ENCODE data around the gene ZNF346.
"Not testable (repeated sequence)": the region's sequence is repeated elsewhere in the genome, so short reads cannot be mapped to it uniquely, and the experiment has no call there.

ZNF346 gene

DNA sequence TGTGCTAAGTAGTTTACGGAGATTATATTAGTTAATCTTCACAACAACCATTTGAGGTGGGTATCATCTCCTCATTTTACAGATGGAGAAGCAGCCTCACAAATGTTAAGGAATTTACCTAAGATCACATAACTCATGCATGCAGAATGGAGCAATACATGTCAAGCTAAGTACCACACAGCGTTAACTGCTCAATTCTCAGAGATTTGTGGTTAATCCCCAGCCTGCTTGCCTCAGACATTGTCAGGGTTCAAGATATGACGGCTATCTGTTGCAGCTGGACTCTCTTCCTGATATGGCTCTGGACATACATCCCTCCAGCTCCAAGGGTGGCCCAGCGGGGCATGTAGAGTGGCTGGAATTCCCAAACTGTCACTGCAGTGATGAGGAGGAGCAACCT, 7.3 kb upstream of the ZNF346 start:
- no peak for DNase-seq

GRCh38 chr5:177018341-177018740, 4.2 kb upstream of the ZNF346 start:
- DNase-seq, result no peak

DNA sequence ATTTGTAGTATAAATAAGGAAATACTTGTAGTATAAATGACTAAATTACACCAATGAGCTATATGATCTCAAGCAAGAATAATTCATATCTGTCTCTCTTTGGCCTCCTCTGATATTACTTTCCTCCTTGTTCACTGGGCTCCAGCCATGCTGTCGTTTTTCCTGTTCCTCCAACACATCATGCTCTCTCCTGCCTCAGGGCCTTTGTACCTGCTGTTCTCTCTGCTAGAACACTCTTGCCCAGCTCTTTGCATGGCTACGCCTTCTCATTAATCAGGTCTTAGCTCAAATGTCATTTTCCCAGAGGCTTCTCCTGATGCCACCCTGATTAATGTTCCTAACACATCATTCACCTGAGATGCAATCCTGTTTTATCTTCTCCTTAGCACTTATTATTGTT, 2.5 kb upstream of the ZNF346 start:
- no peak for DNase-seq

GRCh38 chr5:177023303-177023664, 788 bp downstream of the ZNF346 start:
- DNase-seq, result peak; percentile 26

- DNase-seq, result no peak
Measured at GRCh38 chr5:177024559-177024958, 2.1 kb downstream of the ZNF346 start.

- no peak for DNase-seq
Measured at GRCh38 chr5:177025101-177025601, 2.7 kb downstream of the ZNF346 start.

DNA sequence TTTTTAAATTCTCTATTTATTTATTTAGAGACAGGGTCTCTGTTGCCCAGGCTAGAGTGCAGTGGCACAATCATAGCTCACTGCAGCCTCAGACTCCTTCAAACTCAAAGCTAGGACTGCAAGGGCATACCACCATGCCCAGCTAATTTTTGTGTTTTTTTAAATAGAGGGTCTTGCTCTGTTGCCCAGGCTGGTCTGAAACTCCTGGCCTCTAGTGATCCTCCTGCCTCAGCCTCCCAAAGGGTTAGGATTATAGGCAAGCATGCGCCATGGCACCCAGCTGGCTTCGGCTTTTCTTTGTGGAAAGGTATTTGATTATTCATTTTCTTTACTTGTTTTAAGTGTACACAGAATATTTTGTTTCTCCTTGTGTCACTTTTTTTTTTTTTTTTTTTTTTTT, 5.2 kb downstream of the ZNF346 start:
- no peak for DNase-seq

GRCh38 chr5:177029498-177029897, 7.0 kb downstream of the ZNF346 start:
- no peak for DNase-seq

DNA sequence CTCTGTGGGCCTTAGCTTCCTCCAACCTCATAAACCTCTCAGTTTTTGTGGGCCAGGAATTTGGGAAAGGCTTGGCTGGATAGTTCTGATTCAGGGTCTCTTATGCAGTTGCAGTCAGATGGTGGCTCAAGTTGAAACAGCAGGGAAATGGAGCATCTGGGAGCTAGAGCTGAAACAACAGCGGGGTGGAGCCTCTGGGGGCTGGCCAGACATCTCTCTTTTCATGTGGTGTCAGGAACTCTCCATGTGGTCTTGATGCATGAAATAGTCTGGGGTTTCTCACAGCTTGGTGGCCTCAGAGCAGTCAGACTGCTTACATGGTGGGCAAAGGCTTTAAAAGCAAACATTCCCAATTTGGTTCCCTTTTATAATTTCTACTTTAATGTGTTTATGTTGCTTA, 13.5 kb downstream of the ZNF346 start:
- DNase-seq, result peak; percentile 61

GRCh38 chr5:177036443-177036842, 13.9 kb downstream of the ZNF346 start:
- DNase-seq, result no peak

DNA sequence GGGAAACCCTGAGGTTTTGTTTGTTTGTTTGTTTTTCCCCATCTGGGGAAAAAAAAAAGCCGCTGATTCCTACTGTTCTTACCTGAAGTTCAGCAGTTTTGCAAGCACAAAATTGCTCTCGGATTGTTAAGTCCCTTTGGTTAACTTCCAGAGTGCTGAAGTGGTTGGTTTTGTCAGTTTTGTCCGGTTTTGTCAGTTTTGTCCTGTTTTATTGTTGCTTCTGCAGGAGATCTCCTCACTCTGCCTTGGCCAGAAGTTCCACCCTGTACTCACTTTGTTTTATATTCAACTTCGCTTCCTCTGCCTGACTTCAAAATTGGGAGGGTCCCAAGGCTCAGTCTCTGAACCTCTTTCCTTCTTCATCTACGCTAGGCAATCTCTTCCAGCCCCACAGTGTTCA, 14.4 kb downstream of the ZNF346 start:
- DNase-seq, result no peak

GRCh38 chr5:177040814-177041420, 18.4 kb downstream of the ZNF346 start:
- DNase-seq, result no peak

- no peak for DNase-seq
Measured at GRCh38 chr5:177041936-177042335, 19.4 kb downstream of the ZNF346 start.

- DNase-seq, result no peak
Measured at GRCh38 chr5:177043114-177043513, 20.6 kb downstream of the ZNF346 start.

DNA sequence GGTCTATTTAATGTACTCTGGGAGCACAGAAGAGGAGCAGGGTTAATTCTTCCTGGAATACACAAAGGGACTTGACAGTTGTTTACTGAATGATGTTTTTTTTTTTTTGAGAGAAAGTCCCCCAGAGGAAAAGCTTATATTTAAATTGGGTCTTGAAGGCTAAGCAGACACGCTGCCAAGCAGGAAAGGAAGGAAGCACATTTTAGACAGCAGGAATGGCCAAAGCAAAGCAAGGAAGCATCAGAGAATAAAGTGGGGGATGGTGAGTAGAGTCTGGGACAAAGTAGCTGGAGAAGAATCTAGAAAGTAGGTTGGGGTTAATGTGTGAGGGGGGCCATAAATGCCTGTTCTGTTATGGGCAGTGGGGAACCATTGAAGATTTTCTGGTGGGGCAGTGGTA, 21.5 kb downstream of the ZNF346 start:
- no peak for DNase-seq

DNA sequence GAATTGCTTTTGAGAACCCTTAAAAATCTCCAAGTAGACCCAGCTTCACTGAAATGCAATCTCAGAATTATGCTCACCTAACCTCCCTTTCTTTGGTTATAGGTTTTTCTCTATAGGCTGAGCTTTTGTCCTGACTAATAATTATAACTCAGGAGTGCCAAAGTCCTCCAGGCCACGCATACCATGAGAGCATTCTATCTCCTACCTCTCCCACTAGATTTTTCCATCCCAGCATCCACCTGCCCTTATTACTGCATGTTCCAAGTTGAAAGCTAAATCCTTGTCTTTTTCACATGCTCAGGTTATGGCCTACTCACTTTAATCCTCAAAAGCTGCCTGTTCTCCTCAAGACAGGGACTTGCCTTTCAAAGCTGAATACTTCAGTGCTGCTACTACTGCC, 22.1 kb downstream of the ZNF346 start:
- DNase-seq, result no peak

- DNase-seq, result no peak
Measured at GRCh38 chr5:177045631-177046030, 23.1 kb downstream of the ZNF346 start.

DNA sequence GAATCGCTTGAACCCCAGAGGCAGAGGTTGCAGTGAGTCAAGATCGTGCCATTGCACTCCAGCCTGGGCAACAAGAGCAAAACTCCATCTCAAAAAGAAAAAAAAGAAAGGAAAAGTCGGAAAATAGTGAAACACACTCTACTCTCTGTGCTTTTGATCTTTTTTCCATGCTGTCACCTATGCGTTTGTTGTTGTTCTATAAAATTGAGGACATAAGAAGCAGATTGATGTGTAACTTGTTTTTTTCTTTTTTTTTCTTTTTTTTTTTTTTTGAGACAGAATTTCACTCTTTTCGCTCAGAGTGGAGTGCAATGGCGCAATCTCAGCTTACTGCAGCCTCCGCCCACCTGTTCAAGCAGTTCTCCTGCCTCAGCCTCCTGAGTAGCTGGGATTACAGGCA, 26.0 kb downstream of the ZNF346 start:
- not testable (repeated sequence) for DNase-seq

DNA sequence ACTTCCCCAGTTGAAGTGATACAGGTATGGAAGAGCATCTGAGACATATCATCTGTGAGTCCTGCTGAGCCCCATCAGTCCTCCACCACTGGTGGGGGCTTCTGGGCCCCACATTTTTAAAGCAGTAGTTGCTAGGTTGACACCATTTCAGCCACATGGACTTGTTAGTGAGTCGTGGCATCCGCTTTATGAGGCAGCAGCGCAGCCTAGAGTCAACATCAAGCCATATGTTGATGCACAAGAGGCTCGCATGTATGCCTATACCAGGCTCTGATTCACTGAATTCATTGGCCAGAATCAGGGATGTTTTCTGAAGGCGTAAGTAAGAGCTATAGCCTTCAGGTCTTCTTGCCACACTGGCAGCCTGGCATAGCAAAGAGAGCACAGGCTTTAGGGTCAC, 26.8 kb downstream of the ZNF346 start:
- no peak for DNase-seq

- no peak for DNase-seq
Measured at GRCh38 chr5:177064500-177065277, 42.2 kb downstream of the ZNF346 start.

DNA sequence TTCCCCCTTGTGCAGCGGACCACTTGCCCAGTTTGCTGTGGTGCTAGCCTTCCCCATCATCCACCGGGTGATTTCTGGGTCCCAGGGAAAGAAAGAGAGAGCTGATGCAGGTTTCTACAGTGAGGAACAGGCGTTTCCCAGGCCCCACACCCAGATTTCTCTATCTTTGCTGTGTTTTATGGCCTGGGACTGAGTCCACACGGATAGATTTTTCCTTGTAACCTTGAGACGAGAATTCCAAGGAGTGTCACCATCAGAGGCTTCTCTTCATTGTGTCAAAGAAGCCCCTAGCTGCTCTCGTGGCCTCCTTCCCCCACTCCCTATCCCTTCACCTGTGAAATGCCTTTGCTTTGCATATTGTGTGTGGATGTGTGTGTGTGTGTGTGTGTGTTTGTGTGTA, 43.0 kb downstream of the ZNF346 start:
- no peak for DNase-seq

GRCh38 chr5:177066224-177066623, 43.7 kb downstream of the ZNF346 start:
- DNase-seq, result no peak

DNA sequence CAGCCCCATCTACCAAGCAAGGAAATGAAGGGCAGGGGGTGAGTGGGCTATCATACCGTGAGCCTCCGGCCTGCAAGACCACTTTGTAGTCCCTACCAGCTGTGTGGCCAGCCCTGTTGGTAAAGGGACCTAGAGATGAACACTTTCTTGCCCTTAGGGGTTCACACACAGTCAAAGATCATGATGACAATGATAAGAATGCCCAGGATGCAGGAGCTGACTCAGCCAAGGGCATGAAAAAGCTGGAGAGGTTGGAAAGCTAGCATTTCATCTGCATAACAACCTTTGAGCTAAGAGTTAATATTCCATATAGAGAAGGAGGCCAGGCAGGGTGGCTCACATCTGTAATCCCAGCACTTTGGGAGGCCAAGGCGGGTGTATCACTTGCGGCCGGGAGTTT, 45.0 kb downstream of the ZNF346 start:
- no peak for DNase-seq

- DNase-seq, result peak; percentile 88
Measured at GRCh38 chr5:177070536-177071191, 48.2 kb downstream of the ZNF346 start.

Measured in NCI-H82 (cell line).